Neural progenitor cell (in vitro differentiated cells): Measurements from ENCODE around the gene TCHP.

Source experiments
- EZH2 ChIP-seq: fragments of 200-600 bp; sonication (generic); IDR thresholded peaks from 2 replicates; pipeline ENCODE4 v1.6.1; 2017; ENCODE audit warnings: antibody characterized with exemption, mild to moderate bottlenecking, moderate library complexity
- TF ChIP-seq, protein P1 (sequence below): fragments of 200-600 bp; sonication (generic); IDR thresholded peaks from 2 replicates; pipeline ENCODE4 v1.5.1; 2017; ENCODE audit warnings: antibody characterized with exemption, mild to moderate bottlenecking

DNA sequence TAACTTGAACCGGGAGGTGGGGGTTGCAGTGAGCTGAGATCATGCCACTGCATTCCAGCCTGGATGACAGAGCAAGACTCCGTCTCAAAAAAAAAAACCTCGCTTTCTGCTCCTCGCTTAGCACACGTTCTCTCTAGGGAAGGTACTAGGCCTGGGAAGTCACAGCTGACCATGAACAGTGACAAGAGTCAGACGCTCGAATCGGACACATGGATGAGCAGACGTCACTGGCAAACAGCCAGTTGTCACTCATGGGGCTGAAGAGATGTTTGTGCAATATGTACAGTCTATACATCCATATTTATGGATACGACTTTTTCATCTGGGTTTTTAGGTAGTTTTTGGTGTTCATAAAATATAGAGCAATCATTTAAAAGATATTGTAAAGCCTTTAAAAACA, 19.4 kb downstream of the TCHP start:
- TF ChIP-seq, protein P1, sequence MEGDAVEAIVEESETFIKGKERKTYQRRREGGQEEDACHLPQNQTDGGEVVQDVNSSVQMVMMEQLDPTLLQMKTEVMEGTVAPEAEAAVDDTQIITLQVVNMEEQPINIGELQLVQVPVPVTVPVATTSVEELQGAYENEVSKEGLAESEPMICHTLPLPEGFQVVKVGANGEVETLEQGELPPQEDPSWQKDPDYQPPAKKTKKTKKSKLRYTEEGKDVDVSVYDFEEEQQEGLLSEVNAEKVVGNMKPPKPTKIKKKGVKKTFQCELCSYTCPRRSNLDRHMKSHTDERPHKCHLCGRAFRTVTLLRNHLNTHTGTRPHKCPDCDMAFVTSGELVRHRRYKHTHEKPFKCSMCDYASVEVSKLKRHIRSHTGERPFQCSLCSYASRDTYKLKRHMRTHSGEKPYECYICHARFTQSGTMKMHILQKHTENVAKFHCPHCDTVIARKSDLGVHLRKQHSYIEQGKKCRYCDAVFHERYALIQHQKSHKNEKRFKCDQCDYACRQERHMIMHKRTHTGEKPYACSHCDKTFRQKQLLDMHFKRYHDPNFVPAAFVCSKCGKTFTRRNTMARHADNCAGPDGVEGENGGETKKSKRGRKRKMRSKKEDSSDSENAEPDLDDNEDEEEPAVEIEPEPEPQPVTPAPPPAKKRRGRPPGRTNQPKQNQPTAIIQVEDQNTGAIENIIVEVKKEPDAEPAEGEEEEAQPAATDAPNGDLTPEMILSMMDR, result no peak
- no peak for TF ChIP-seq EZH2
